ENCODE results near the gene YIF1B.

DNA sequence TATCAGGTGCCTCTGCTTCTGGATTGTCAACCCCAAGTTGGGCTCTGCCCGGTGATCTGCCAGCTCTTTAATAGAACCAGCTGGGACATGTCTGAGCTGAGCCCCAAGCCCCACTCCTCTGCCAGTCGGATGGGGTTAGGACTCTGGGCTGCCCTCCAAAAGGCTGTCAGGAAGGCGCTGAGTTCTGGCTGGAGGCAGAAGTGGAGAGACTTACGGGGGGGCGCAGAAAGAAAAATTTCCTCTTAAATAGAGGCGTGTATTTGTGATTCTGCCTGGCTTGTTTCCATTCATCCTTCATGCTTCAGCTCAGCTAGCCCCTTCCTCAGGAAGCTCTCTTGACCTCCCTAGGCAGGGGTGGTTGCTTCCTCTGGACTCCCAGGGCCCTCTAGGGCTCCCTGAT, 2.9 kb upstream of the YIF1B start:
- TF ChIP-seq, protein P1, sequence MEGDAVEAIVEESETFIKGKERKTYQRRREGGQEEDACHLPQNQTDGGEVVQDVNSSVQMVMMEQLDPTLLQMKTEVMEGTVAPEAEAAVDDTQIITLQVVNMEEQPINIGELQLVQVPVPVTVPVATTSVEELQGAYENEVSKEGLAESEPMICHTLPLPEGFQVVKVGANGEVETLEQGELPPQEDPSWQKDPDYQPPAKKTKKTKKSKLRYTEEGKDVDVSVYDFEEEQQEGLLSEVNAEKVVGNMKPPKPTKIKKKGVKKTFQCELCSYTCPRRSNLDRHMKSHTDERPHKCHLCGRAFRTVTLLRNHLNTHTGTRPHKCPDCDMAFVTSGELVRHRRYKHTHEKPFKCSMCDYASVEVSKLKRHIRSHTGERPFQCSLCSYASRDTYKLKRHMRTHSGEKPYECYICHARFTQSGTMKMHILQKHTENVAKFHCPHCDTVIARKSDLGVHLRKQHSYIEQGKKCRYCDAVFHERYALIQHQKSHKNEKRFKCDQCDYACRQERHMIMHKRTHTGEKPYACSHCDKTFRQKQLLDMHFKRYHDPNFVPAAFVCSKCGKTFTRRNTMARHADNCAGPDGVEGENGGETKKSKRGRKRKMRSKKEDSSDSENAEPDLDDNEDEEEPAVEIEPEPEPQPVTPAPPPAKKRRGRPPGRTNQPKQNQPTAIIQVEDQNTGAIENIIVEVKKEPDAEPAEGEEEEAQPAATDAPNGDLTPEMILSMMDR (optimal IDR thresholded peaks at IDR 0.05 in 1 of 3, IDR thresholded peaks at IDR 0.05 in 1 of 3, conservative IDR thresholded peaks at IDR 0.05 in 1 of 3; ENCODE audit: extremely low read depth in 1 of 3, insufficient read depth in 2 of 3, low read length in 3 of 3), result no peak
- no peak for TF ChIP-seq EZH2 (IDR thresholded peaks at IDR 0.05; ENCODE audit: low read length)
